Activated CD4-positive, alpha-beta T cell treated with anti-CD3 and anti-CD28 coated beads, Interleukin-2, amount 50 U/mL, for 16 hours (primary cell): ENCODE results near the gene KRTAP10-6.
"Not testable (repeated sequence)": the region's sequence is repeated elsewhere in the genome, so short reads cannot be mapped to it uniquely, and the experiment has no call there.

Experiments used
- DNase-seq: peaks from one replicate; pipeline ENCODE4 v3.0.0-alpha.2; 2020

The KRTAP10-6 gene

DNA sequence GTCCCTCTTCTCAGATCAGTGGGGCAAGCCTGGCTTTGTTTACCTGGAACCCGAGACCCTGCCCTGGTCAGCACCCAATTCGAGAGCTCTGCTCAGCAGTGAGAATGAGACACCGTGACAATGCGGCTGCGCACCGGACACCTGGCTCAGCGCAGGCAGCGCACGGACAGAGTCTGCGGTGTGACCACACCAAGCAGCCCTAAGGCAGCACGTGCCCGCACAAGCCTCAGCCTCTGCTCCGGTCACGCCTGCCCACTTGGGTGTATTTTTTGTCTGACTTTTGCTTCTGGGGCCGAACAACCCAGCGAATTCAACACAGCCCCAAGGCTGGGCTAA lies 24.3 kb upstream of the KRTAP10-6 start:
- DNase-seq = no peak

DNA sequence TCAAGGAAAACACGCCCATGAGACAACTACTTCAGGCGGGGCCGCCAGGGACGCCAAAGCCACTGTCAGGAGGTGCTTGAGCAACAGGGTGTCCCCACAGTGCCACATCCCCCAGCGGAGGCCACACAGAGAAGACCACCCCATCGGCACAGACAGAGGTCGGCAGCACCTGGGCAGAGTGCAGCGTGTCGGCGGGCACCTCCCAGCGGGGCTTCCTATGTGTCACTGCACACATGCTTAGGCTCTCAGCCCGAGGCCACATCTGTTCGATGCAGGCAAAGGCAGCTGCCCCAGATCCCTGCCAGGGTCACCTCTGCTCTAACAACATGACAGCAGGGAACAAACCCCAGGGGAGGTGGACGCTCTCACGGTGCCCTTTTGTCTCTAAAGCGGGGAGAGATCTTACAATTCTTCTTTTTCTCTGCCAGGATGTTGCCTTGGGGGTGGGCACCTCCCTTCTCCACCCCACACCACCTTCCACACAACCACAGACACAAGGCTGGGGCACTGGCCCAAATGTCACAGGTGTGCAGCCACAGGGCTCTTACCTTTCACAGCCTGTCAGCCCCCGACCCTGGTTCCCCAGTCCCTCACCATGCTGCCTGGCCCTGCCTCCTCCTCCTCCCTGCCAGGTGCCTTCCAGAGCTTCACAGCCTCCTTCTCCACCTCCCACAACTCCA lies 23.7 kb upstream of the KRTAP10-6 start:
- DNase-seq = no peak

DNA sequence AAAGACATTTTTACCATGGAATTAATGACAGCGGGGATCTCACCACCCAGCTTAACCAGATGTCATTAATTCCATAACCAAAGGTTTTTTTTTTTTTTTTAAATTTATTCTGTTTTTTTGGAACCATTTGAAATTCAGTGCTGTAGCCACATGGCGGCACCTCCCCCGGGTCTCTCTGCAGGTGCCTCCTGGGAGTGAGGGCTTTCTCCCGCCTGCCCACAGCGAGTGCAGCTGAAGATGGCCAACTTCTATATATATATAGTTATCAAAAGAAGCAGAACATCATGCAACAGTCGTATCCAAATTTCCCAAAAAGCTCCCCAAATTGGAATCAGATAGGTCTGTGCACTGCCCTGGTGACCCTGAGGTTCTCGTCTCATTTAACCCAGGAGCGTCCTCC lies 23.2 kb upstream of the KRTAP10-6 start:
- DNase-seq = no peak

DNA sequence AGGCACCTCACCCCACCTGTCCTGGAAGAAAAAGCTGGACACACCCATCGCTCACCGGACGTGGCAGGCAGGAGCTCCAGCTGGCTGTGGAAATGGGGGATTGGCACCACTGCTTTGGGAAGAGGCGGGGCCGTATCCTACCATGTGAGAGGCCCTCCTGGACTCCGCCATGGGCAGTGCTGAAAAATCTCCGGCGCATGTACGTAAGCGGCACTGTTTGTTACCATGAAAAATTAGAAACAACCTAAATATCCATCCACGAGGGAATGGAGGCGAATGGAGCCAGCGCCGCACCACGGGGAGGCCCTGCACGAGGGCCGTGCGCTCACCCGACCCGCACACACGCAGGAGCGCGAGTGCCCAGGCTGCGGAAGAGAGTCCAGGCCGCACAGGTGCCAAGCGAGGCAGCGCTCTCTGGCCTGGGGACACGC lies 22.7 kb upstream of the KRTAP10-6 start:
- DNase-seq = no peak

DNA sequence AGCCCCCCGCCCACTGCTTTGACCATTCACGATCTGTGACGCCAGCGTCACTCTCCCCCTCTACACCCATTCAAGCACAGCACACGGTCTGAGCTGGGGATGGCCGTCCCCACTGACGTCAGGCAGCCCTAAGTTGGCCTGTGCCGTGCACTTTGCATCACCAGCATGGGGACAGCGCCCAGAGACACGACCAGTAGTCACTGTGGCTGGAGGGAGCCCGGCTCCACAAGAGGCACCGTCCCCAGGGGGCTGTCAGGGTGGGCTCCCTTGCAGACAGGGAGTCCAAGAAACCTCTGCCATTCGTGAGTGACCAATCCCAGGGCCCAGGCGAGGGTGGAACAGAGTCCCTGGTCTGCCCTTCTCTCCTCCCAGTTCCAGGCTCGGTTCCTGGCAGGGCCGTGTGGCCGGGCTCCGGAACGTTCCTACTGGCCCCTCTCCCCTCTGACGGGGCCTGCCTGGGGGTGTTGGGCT lies 21.9 kb upstream of the KRTAP10-6 start:
- DNase-seq = no peak

DNA sequence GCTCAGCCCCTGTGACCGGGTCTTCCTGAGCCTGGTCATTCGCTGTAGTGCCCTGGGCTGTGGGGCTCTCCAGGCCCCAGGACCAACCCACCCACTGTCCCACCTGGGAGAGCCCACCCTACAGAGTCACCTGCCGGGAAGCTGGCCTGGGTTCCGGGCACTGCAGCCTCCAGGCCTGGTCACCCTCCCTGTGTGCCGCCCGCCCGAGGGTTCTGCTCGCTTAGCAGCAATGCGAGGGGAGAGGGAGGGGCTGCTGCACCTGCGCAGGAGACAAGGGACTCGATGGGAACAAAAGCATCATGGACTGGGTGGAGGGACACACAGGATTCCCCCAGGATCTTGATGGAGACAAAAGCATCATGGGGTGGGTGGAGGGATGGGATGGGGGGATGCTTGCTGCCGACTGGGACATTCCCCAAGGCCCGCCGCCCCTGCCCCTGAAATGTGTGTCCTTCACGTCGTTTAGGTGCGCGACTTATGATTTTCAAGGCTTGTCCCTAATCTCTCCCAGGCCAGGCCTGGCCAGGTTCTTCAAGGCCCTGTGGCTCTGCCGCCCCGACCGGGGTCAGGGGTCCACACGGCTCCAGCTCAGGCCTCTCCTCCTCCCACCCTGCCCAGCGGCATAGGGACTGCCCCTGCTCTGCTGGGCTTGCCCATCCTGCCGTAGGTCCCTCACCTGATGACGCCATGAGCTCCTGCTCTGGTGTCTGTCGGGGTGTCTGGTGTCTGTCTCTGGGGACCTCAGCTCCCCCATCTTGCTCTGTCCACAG lies 21.3 kb upstream of the KRTAP10-6 start:
- DNase-seq = no peak

DNA sequence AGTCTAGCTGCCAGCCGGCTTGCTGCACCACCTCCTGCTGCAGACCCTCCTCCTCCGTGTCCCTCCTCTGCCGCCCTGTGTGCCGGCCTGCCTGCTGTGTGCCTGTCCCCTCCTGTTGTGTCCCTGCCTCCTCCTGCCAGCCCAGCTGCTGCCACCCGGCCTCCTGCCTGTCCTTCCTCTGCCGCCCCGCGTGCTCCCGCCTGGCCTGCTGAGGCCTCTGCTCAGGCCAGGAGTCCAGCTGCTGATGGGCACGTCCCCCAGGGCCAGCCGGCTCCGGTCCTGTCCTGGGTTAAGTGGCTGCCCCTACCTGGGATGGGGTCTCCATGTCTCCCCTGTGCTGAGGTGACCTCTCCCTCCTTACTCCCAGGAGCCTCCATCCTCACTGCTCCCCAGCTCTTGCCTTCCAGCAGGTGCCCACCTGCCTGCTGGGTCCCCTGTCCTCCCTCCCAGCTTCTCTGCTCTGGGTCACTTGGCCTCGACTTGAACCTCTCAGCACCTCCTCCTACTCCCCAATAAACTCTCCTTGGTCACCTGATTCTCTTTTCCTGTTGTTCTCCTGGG lies 20.4 kb upstream of the KRTAP10-6 start:
- DNase-seq = no peak

DNA sequence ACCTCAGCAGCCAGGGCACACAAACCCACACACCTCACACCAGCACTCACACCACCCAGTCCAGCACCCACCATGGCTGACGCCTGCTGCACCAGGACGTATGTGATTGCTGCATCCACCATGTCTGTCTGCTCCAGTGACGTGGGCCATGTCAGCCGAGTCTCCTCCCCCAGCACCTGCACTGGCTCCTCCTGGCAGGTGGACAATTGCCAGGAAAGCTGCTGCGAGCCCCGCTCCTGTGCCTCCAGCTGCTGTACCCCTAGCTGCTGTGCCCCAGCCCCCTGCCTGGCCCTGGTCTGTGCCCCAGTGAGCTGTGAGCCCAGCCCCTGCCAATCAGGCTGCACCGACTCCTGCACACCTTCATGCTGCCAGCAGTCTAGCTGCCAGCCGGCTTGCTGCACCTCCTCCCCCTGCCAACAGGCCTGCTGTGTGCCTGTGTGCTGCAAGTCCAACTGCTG lies 19.8 kb upstream of the KRTAP10-6 start, which contains the start of gene KRTAP10-8:
TSS of gene KRTAP10-8 (plus strand) at position 51 of the 458 bp plus-strand sequence. CDS start at position 73, 22 bp downstream.
- DNase-seq = no peak

DNA sequence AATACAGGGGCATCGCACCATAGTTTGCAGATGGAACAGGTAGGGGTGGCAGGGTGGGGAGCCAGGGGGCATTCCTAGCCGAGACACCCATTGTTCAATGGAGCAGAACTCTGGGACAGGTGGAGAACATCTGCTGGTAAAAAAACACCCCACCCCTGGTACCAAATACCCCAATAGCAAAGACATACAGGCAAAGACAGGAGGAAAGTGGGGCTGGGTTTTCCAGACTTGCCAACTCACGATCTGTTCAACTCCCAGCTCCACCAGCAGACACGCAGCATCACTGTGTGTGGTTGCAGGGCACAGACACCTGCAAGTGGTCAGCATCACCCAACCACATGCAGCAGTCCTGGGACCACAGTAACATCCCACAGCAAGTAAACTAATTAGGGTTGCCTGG lies 19.2 kb upstream of the KRTAP10-6 start:
- no peak for DNase-seq

DNA sequence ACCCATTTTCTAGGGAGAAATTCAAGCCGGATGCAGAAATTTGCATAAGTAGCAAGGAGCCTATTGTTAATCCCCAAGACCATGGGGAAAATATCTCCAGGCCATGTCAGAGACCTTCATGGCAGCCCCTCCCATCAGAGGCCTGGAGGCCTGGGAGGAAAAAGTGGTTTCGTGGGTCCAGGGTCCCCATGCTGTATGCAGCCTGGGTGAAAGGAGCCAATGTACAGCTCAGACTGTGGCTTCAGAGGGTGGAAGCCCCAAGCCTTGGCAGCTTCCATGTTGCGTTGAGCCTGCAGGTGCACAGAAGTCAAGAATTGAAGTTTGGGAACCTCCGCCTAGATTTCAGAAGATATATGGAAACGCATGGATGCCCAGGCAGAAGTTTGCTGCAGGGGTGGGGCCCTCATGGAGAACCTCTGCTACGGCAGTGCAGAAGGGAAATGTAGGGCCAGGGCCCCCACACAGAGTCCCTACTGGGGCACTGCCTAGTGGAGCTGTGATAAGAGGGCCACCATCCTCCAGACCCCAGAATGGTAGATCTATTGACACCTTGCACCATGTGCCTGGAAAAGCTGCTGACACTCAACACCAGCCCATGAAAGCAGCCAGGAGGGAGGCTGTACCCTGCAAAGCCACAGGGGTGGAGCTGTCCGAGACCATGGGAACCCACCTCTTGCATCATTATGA lies 18.0 kb upstream of the KRTAP10-6 start:
- DNase-seq = not testable (repeated sequence)

DNA sequence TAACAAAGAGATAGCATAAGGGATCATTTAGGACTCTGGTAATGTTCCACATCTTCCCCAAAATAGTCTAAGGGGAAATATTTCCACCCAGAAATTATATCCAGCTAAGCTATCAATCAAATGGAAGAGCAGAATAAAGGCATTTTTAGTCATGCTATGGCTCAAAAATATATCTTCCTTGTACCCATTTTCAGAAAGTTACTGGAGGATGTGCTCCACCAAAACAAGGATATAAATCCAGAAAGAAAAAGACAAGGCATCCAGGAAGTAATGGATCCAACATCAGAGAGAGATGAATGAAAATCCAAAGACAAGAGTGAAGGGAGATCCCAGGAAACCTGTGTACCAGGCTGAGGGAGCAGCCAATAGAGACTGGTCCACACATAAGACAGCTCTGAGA lies 16.9 kb upstream of the KRTAP10-6 start:
- no peak for DNase-seq

DNA sequence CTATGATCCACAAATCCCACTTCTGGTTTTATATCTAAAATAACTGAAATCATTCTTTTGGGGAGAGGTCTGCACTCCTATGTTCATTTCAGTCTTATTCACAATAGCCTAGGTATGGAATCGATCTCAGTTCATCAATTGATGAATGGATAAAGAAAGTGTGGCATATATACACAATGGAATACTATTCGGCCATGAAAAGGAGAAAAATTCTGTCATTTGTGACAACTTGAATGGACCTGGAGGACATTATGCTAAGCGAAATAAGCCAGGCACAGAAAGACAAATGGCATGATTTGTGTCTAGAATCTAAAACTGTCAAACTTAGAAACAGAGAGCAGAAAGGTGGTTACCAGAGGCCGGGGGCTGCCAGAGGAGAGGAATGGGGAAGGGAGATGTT lies 14.2 kb upstream of the KRTAP10-6 start:
- no peak for DNase-seq

DNA sequence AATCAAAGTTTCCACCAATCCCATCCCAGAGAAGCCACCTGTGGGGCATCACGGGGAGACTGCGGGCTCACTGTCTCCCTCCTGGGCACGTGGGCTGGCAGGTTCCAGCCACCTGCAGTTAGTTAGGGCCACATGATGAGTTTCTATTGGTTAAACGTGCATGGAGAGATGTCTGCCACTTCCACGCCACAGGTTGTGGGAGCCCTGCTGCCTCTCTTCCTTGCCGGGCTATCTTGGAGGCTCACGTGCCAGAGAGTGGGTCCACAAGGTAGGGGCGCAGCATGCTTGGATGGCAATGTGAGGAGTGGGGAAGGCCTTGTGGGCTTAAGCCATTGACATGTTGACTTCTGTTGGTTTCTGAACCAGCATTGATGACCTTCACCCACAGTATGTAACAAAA lies 11.6 kb upstream of the KRTAP10-6 start:
- no peak for DNase-seq

DNA sequence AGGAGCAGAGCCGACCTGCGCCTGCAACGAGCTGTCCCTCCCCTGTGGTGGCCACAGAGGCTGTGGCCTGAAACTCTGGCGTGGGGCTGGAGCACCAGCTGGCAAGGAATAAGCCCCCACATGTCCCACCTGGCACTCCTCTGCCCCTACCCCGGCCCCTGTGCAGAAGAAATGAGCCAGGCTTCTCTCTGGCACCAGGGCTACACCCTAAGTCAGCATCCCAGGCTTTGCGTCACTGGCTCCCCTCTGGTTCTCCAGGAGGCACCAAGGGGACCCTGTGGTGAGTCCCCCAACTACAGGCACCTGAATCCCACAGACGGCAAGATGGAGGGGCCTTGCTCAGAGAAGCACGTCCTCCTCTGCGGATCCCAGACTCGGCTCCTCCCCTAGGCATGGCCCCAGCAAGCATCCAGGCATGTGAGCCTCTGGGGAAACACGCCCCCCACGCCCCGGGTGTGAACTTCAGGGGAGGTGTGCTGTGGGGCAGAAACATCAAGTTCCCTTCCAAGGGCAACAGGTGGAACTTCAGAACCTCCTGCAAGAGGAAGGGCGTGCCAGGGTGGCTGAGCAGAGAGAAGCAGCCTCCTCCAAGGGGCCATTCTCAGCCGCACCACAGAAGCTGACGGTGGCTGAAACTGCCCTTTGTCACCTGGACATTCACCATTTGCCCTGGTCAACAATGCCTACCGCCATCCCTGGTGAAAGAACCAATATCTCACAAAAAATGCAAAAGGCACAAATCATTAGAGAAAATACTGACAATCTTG lies 11.0 kb upstream of the KRTAP10-6 start:
- DNase-seq = no peak

DNA sequence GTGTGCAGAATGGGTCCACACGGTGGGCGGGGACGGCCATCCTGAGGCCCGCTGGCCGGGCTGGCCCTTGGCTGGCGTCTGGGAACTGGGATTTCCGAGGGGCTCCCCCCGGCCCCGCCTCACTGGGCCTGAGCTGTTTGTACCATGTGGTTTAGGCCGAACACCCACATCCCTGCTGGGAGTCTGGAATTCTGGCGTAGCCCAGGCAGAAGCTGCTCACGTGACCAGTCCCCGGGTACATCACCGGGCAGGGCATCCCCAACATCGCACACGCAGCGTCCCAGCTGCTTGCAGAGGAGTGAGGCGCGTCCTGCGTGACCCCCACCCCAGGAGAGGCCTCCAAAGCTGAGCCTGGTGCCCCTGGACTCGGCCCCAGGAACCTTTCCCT lies 10.2 kb upstream of the KRTAP10-6 start:
- DNase-seq = no peak

DNA sequence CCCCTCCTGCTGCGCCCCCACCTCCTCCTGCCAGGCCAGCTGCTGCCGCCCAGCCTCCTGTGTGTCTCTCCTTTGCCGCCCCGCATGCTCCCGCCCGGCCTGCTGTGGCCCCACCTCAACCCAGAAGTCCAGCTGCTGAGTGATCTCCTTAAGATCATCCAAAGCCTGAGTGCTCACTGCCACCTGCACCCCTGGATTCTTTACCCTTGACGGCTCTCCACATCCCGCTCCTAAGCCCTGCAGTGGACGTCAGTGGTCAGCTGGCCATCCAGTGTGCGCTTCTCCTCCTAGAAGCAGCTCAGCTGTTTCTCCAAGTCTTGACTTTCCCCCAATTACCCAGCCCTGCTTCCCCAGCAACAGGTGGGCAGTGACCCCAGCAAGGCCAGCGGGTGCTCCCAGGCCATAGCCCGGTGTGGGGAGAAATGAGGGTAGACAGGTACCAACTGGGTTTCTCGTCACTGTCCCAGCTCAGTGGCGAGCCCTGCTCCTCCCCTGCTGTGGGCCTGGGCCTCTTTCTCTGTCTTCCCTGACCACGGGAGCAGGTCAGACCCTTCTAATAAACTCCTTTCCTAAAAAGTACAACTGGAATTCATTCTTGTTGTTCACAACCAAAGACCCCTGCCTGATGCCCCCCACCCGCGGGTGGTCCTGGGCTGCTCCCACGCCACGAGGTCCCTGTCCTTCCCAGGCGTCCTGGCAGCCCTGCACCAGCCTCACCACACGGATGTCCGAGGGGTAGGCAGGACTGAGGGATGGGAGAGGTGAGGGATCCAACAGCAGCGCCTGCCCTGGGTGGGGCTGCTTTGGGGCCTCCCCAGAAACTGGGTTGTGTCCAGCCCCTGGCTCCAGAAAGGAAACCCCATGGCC lies 9.5 kb upstream of the KRTAP10-6 start:
- no peak for DNase-seq

DNA sequence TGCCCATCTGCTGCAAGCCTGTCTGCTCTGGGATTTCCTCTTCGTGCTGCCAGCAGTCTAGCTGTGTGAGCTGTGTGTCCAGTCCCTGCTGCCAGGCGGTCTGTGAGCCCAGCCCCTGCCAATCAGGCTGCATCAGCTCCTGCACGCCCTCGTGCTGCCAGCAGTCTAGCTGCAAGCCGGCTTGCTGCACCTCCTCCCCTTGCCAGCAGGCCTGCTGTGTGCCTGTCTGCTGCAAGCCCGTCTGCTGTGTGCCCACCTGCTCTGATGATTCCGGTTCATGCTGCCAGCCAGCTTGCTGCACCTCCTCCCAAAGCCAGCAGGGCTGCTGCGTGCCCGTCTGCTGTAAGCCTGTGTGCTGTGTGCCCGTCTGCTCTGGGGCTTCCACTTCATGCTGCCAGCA lies 8.8 kb upstream of the KRTAP10-6 start:
- not testable (repeated sequence) for DNase-seq

DNA sequence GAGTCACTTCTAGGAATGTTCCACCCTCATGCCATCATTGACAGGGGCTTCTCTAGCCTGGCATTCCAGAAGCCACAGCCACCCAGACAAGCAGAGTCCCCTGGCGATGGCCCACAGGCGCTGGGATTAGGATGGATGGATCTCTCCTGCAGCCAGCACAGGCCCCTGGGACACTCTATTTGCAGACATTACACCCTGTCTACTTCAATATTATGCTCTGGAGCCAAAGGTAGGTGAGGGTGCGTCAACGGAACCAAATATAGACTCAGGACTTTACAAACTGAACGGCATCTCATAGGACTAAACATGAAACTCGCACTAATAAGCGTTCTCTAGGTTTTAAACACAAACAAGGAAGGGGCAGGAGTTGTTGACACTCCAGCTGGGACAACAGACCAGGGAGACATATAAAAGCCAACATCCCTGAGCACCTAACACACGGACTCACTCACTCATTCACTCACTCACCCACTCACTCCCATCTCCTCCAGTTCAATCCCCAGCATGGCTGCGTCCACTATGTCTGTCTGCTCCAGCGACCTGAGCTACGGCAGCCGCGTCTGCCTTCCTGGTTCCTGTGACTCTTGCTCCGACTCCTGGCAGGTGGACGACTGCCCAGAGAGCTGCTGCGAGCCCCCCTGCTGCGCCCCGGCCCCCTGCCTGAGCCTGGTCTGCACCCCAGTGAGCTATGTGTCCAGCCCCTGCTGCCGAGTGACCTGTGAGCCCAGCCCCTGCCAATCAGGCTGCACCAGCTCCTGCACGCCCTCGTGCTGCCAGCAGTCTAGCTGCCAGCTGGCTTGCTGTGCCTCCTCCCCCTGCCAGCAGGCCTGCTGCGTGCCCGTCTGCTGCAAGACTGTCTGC lies 8.0 kb upstream of the KRTAP10-6 start, which contains the start of gene KRTAP10-7:
TSS of gene KRTAP10-7 (plus strand) at position 480 of the 861 bp plus-strand sequence. CDS start at position 505, 25 bp downstream.
- not testable (repeated sequence) for DNase-seq

DNA sequence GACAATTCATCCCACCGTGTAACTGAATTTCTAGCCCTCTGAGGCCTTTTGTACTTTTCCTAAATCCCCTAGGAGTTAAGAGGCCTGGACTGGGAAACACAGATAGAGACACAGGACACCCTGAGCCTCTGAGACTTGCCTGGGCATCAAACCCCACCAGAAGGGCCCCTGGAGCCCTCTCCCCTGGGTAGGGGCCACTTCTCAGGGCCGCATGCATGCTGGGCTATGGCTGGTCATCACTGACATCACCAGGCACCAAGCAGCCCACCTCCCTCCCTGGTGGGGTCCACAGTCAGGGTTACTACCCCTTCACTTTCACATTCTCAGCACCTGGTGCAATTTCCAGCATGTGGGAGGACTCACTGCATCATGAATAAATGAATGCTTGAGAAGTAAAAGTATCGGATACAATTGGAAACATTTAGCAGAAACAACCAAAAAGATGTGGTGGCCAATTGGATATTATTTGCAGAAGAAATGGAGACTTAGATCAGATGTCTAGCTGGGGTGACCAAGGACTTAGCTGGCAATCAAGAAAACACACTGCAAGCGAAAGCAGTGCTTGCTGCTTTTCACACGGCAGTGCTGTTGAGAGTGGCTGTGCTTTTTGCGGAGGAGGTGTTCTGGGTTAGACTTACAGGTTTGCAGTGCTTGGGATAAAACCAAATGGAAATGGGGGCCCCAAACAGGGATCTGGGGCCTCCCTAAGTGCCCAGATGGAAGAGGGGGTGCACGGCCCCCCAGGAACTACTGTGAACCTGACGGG lies 7.1 kb upstream of the KRTAP10-6 start:
- DNase-seq = no peak

DNA sequence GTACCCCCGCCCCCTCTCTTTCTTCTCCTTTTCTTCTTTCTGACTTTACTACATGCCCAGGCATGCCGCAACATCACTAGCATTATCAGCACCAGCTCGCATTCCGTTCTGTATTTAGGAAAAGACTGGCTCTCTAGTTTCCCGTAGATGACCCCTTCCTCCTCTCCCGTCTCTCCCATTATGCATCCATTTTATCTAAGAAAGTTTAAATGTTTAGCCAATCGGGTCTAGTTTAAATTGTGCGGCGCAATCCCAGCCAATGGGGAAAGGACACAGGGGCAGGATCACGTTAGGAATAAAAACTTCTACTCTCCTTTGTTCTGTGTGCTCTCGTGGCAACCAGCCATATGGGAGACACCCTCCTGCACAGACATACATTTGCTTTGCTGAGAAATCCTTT lies 5.8 kb upstream of the KRTAP10-6 start:
- DNase-seq = no peak
